Stimulated activated CD4-positive, alpha-beta T cell treated with anti-CD3 and anti-CD28 coated beads, Interleukin-1b, Interleukin-23, amount 100 ng/mL, for 1 hour (primary cell): Measurements from ENCODE around the gene YBX2.
A peak's percentile ranks its signal among the peaks of the same experiment; 100 is the strongest.

Experiments
- DNase-seq, 2 donors: peaks; one replicate each; pipeline ENCODE4 v3.0.0-alpha.2; 2020; ENCODE audit warnings: low read depth in 2 of 2

The YBX2 gene

DNA sequence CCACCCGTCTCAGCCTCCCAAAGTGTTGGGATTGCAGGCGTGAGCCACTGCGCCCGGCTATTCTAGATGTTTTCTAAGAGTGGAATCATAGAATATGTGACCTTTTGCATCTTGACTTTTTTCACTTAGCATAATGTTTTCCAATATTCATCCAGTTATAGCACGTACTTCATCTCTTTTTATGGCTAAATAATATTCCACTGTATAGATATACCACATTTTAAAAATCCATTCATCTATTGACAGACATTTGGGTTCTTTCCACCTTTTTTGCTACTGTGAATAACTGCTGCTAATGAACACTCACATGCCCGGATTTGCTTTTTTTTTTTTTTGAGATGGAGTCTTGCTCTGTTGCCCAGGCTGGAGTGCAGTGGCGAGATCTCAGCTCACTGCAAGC is 9.7 kb upstream of the YBX2 start:
- no peak for DNase-seq

DNA sequence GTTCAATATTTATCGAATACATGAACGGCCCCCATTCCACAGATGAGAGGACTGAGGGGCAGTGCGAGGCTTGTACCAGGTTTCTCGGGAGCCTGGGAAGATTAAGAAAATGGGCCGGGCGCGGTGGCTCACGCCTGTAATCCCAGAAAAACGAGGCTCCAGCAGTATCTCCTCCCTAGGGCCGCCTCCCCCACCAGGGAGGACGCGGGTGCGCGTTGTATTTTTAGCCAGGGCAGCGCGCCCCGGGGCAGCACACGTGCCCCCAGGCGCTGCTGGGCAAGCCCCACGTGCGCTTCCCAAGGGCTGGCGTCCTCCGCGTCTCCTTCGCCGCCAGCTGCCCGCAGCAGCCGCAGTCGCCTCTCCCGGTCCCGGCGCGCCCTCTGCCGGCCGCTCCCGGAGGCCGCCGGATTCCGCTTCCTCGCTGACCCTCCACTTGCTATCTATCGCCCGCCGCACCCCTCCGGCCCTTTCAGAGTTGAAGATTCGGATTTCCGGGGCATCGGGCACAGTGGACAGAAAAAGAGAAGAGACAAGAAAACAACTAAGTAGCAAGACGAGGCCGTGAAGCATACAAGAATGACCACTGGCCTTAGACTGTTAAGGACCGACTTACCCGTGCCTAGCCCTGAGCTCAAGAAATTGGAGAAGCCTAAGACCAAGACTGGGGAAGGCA is 1.9 kb upstream of the YBX2 start:
- peak in 1 of 2 donors; percentile 50 for DNase-seq

DNA sequence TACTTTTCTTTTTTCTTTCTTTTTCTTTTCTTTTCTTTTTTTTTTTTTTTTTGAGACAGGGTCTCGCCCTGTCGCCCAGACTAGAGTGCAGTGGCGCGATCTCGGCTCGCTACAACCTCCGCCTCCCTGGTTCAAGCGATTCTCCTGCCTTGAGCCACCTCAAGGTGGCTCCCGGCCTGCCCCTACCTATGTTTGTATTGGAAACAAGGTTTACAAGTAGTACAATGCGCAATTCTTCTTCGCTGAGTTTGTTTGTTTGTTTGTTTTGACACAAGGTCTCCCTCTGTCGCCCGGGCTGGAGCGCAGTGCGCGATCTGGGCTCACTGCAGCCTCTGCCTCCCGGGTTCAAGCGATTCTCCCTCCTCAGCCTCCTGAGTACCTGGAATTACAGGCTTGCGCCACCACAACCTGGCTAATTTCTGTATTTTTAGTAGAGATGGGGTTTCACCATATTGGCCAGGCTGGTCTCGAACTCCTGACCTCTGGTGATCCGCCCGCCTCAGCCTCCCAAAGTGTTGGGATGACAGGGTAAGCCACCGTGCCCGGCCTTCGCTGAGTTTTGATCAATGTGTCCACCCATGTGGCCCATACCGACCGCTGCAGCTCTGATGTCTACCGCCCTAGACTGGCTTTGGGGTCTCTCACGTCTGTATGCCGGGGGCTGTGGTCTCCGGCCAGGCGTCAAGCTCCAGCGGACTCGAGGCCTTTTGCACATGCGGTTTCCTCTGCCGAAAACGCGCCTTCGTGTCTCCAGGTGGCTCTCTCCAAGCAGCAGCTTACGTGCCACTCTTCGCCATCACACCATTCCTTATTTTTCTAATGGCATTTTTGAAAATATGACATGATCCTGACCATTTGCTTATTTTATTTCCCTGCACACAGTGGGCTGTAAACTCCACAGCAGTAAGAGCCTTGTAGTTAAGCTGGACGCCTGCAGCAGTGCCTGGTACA is 1.1 kb upstream of the YBX2 start:
- no peak for DNase-seq

DNA sequence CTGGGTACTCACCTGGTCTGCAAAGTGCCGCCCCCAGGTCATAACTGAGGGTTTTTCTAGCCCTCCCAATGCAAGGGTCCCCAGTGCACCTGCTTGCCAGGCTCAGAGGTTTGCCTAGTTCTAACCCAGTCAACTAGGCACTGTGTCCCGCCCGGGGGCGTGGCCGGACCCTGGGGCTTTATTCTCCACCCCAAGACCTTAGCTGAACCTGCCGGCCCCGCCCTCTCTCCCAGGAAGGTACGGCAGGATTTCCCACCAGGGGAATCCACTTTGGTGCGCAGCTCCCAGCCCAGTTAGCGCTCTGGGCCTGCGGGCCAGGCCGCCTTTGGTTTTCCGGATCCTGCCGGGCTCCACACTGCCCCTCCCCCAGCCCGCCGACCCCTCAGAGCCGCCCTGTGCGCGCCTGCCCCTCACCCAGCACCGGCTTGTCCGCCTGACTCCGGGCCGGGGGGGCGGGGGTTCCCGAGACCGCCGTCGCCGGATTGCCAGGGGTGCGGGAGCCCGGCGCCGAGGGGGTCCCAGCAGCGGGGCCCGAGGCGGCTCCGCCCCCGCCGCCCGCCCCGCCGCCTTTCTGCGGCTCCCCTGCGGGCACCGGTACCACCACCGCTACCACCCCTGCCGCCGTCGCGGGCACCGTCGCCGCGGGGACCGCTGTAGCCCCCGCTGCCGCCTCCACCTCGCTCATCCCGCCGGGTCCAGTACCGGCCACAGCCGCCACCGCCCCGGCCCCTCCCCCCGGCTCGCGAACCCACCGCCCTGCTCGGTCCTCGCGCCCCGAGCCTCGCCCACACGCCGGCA is 424 bp downstream of the YBX2 start:
- DNase-seq: no peak

DNA sequence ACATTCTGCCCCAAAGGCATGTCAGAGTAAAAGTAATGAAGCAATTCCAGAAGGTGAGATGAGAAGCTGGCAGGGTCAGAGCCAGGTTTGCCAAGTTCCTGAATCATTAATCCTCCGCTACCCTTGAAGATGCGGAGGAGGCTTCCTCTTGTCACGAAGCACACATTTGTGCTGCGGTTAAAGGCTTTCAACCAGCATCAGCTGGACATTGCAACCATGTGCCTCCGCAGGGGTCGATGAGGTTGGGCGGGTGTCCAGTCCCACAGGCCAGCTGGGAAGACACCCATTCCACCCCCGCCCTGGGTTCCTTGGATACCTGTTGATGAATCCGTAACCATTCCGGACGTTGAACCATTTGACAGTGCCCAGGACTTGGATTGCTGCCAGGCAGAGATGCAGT is 1.3 kb downstream of the YBX2 start:
- DNase-seq: no peak

DNA sequence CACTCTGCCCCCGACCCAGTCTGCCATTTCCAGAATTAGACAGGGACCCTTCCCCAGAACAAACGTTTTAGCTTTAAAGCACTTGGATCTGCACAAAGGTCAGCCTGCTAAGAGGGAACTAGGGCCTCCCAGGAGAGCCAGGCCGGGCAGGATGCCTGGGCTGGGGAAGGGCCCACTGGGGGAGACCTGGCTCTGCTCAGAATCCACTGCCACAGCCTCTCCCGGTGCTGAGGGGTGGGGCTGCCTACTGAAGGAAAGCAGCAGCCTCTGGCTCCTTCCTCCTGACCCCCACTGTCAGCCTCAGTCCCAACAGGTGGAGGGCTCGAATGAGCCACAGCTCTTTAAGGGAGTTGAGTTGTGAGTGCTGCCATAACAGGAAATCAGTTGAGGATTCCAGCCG is 1.7 kb downstream of the YBX2 start:
- no peak for DNase-seq

DNA sequence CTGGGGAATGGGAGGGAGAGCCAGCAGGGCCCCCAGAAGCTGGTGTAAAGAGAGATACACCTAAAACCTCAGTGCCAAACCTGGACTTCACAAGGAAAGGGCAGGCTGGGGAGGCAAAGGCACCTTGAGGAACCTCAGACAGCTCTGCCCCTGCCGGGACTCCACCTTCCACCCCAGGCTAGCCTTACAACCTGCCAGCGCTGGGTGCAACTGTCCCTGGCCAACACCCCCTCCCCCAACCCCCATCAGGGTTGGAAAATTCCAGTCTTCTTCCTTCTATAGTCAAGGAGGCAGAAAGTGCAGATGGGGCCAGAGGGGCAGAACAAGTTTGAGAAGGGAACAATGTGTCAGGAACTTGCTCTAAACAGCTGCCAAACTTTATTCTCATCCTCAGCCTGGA is 2.2 kb downstream of the YBX2 start:
- DNase-seq: no peak

DNA sequence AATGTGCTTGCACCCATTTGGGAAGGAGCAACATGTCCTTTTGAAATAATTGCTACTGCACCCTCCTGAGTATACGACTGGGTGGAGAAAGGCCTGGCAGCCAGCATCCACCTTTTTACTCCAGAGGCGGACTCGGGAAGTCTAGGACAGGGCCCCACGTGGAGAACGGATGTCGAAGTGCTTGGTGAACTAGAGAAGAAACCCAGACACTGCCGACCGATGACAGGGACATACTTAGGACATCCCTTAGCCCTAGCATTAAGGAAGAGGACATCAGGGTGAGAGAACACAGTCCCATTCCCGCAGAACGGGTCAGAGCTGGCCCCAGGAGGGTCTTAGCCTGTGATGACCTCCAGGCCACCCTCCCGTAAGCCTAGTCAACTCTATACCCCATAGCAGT is 3.8 kb downstream of the YBX2 start:
- no peak for DNase-seq

DNA sequence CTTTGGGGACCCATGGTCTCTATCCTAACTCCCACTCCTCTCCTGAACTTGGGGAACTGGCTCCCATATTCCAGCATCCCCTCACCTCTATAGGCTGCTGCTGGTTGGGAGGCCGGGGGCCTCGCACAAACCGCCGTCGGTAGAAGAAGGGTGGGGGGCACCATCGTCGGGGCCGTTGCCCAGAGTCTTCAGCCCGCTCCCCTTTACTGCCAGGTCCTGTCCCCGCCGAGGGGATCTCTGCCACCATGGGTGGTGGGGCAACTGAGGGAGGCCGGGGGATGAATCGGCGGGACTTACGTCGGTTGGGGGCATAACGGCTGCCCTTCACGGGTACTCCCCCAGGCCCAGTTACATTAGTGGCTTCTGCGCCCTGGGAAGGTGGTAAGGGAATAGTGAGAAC is 4.3 kb downstream of the YBX2 start:
- no peak for DNase-seq

DNA sequence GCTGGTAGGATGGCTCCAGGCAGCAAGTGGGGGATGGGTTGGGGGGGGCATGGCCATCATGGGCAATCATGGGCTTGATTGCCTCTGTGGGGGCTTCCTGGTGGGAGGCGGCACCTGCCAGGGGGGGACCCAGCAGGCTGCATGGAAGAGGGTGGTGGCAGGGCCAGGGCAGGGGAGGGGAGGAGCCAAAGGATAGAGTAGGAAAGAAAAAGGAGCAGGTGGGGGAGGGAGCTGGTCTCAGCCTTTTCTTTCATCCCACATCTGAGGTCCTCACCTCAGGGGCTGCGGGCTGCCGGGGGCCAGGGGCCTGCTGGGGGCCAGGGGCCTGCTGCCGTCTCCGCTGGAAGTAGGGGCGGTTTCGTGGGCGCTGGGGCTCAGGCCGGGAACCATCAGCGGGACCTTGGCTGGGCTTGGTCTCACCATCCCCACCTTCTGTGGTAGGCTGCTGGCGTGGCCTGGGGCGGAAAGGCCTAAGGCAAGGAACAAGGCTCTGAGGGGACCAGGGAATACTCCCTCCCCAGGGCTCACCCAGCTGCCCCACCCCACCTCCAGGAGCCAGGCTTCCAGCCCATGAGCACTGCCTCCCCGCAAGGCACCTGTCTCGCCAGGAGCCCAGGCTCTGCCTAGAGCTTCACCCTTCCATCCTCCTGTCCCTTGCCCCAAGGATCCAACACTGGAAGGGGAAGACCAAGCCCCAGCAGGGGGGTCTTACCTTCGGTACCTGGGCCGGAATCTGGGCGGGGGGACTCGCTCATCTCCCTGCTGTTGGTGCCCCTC is 5.0 kb downstream of the YBX2 start:
- DNase-seq: no peak

DNA sequence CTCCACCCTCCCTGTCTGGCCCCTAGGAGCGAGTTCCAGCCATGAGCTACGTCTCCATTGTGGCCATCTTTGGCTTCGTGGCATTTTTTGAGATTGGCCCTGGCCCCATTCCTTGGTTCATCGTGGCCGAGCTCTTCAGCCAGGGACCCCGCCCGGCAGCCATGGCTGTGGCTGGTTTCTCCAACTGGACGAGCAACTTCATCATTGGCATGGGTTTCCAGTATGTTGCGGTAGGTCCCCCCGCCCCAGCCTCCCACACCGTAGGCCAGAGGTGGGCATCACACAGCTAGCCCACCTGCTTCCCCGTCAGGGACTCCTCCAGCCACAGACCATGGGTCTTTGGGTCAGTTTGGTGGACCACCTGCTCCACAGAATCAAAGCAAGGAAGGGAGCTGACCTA is 8.8 kb downstream of the YBX2 start:
- no peak for DNase-seq

DNA sequence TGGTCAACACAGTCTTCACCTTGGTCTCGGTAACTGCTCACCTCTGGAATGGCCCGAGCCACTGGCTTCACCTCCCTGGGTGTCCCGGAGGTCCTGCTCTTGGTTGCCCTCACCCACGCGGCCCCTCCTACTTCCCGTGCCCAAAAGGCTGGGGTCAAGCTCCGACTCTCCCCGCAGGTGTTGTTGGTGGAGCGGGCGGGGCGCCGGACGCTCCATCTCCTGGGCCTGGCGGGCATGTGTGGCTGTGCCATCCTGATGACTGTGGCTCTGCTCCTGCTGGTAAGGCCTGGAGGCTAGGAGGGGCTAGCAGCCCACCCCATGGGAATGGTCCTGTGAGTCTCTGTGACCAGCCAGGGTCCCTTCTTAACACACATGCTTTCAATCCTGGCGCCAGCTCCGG is 9.5 kb downstream of the YBX2 start:
- no peak for DNase-seq

DNA sequence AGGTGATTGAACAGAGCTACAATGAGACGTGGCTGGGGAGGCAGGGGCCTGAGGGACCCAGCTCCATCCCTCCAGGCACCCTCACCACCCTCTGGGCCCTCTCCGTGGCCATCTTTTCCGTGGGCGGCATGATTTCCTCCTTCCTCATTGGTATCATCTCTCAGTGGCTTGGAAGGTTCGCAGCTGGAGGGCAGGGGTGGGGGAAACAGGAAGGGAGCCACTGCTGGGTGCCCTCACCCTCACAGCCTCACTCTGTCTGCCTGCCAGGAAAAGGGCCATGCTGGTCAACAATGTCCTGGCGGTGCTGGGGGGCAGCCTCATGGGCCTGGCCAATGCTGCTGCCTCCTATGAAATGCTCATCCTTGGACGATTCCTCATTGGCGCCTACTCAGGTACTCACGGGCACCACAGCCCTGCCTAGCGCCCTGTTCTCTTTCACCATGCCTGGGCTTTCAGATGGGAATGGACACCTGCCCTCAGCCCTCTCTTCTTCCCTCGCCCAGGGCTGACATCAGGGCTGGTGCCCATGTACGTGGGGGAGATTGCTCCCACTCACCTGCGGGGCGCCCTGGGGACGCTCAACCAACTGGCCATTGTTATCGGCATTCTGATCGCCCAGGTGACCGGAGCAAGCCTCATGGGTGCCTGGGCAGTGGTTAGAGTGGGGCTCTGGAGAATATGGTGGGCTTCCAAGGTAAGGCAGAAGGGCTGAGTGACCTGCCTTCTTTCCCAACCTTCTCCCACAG is 10.8 kb downstream of the YBX2 start:
- no peak for DNase-seq

DNA sequence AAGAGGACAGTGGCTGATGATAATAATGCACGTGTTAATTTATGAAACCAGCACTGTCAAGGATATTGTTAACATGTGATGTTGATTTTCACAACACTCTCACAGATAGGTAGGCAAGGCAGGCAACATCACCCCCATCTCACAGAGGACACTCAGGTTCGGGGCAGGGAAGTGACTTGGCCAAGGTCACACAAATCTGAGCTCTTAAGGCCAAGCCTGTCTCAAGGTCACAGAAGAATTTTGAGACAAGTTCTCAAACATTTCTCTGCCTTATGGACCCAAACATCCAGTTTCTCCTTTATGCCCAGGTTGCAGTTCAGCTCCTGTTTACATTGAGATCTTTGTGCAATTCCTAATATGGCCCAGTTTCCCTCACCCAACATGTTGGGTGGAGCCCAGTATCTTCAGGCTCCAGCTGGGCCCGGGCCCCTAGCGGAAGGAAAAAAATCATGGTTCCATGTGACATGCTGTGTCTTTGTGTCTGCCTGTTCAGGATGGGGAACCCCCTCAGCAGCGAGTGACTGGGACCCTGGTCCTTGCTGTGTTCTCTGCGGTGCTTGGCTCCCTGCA is 11.6 kb downstream of the YBX2 start:
- no peak for DNase-seq

DNA sequence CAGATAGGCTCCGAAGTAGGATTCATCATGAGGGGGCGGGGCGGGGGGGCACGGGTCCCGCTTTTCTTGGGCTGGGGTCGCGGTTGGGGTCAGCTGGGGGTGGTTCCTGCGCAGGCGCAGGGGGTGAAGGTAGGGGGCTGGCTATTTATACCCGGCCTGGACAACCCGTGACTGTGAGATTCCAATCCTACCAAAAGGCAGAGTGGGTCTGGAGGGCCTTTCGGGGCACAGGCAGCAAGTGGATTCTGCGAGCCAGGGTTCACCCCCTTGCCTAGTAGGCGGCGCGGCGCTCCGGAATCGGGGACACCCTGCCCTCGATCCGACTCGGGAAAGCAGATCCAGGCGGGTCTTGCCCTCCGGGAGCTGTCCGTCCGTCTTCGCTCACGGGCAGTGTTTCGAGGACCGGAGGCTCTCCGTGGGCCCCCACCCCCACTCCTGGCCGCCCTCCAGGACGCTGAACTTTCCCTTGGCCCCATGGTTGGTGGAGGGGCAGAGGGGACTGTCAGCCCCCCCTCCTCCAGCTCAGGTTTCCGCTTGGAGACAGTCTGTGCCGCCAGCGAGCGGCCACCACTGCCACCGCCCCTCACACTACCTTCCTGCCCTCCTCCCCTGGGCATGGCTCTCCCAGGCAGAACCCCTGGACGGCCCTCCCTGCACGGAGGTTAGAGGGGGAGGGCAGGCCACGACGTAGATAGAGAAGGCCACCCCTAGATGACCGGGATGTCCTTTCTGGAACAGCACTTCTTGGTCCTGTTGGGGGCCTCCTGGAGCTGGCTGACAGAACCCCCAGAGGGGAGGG is 12.3 kb downstream of the YBX2 start:
- no peak for DNase-seq

DNA sequence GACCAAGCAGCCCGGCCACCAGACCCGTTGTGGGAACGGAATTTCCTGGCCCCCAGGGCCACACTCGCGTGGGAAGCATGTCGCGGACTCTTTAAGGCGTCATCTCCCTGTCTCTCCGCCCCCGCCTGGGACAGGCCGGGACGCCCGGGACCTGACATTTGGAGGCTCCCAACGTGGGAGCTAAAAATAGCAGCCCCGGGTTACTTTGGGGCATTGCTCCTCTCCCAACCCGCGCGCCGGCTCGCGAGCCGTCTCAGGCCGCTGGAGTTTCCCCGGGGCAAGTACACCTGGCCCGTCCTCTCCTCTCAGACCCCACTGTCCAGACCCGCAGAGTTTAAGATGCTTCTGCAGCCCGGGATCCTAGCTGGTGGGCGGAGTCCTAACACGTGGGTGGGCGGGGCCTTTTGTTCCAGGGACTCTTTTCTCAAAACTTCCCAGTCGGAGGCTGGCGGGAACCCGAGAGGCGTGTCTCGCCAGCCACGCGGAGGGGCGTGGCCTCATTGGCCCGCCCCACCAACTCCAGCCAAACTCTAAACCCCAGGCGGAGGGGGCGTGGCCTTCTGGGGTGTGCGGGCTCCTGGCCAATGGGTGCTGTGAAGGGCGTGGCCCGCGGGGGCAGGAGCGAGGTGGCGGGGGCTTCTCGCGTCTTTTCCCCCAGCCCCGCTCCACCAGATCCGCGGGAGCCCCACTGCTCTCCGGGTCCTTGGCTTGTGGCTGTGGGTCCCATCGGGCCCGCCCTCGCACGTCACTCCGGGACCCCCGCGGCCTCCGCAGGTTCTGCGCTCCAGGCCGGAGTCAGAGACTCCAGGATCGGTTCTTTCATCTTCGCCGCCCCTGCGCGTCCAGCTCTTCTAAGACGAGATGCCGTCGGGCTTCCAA is 13.1 kb downstream of the YBX2 start, which contains the start of gene SLC2A4:
SLC2A4 (plus strand) TSS at position 645 of the 879 bp plus-strand sequence; CDS start at position 862, 217 bp downstream.
- peak; percentile 58 to 85 for DNase-seq

DNA sequence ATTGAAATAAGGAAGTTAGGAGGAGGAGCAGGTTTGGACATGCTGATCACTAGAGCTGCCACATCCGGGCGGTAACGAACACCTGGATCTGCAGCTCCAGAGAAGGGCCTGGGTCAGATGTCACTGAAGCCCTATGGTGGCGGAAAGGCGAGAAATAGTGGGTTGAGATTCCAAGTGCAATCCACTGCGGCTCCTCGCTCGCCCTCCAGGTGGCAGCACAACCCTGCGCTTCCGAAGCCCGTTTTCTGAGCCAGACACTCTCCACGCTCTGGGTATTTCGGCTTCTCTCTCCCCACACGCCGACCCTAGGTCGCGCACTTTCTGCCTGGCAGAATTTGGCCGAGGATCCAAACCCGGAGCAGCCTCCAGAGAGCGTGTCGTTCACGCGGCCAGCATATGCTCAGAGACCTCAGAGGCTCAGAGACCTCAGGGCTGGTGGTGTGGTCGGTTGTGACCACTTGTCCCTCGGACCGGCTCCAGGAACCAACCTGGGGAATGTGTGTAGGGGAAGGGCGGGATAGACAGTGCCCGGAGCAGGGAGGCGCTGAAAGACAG is 13.8 kb downstream of the YBX2 start:
- DNase-seq: peak; percentile 67 to 76

DNA sequence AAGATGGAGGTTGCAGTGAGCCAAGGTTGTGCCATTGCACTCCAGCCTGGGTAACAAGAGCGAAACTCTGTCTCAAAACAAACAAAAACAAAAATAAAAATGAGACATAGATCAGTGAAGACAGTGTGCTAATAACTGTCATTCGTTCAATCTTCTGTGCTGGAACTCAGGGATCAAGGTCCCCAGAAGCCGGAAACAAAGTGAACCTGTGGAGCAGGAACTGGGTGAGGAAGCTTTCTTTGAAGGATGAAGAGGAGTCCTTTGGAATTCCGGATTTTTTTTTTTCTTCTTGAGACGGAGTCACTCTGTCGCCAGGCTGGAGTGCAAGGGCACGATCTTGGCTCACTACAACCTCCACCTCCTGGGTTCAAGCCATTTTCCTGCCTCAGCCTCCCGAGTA is 15.0 kb downstream of the YBX2 start:
- no peak for DNase-seq
